Activated CD4-positive, alpha-beta memory T cell treated with anti-CD3 and anti-CD28 coated beads, Interleukin-2, amount 10 ng/mL, durations not matched to agents 7 days and 5 days (primary cell): ENCODE measurements around the gene DUSP10. TPM values are rescaled to one million over a fixed set of nuclear protein-coding genes. Genes with fewer than 3 reads are reported as not detected.
A peak's percentile ranks its signal among the peaks of the same experiment; 100 is the strongest.

ENCODE experiments used
- CTCF ChIA-PET: fragments of 350-600 bp; sonication (Branson Sonifier 250); formaldehyde crosslinking; loops from one replicate; lab custom pipeline; 2021; ENCODE audit warnings: antibody characterized with exemption, inconsistent platforms; lab: Charles Lee
- POLR2A ChIA-PET: fragments of 350-600 bp; sonication (Branson Sonifier 250); formaldehyde crosslinking; loops from one replicate; lab custom pipeline; 2021; ENCODE audit warnings: antibody characterized with exemption; lab: Charles Lee
- DNase-seq: peaks from one replicate; pipeline ENCODE4 v3.0.0-alpha.2; 2020
- H3K27ac Mint-ChIP-seq: one replicate; pipeline ENCODE4 v1.8.0; 2021; ENCODE audit warnings: mild to moderate bottlenecking, mixed read lengths
- H3K27me3 Mint-ChIP-seq: one replicate; pipeline ENCODE4 v1.8.0; 2021; ENCODE audit warnings: mixed read lengths
- H3K36me3 Mint-ChIP-seq: one replicate; pipeline ENCODE4 v1.8.0; 2021; ENCODE audit warnings: low read depth, mixed read lengths
- H3K4me1 Mint-ChIP-seq: one replicate; pipeline ENCODE4 v1.8.0; 2021; ENCODE audit warnings: mixed read lengths
- H3K4me3 Mint-ChIP-seq: one replicate; pipeline ENCODE4 v1.8.0; 2021; ENCODE audit warnings: mild to moderate bottlenecking, mixed read lengths
- H3K9me3 Mint-ChIP-seq: one replicate; pipeline ENCODE4 v1.8.0; 2021; ENCODE audit warnings: mixed read lengths
- total RNA-seq, 2 experiments: library from RNA; stranded (reverse); gene quantifications; one replicate each; pipeline ENCODE4 v1.2.3, GENCODE V29; 2021

Gene DUSP10
- 10 to 100 TPM; 18.8 to 20.5 TPM for total RNA-seq

DNA sequence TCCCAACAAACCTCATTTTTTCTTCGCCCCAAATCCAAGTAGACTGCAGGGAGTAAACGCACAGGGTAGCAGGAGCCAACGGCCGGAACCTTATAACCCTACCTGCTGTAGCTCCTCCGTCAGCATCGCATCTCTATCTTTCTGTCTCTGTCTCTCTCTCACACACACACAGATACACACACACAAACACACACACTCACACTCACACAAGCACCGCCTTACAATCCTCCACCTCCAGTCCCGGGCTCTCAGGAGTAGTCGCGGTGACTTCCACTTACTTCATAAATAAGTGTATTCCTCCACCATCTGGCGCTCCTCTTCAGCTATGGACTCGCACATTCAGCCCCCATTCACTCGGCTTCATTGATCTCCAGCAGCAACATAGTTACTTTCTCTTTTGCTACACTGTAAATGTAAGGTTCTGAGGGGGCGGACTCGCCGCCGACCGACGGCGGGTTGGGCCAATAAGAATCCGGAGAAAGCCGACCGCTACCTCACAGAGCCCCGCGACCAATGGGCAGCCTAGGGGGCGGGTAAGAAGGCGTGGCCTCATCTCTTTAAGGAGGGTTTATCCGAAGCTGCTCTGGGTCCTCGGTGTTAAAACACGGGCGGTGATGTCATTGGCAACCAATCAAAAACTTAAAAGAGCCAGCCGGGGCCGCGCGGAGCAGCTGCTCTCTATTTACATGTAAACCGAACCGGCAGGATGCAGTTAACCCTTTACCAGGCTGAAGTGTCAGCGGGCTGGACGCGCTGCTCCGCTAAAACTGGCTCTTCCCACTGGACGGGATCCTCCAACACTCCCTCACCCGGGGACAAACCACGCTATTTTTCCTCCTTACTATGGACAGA lies at the start of gene DUSP10:
DUSP10 (minus strand) TSS at position 387 of the 852 bp plus-strand sequence. CDS start 2,345 bp downstream, outside the sequence.
- peak; percentile 99 for DNase-seq
- ChIA-PET POLR2A (interaction anchor here (0.7 to 7.7 kb wide), 45 partner anchors 9 to 971 kb away, joined by 3 to 299 read pairs (median 4); partner anchors contain the start of gene BROX), CTCF (interaction anchor here (0.7 to 4.8 kb wide), 30 partner anchors 11 to 971 kb away, joined by 3 to 82 read pairs (median 4); partner anchors contain the start of genes AIDA and BROX)
- Mint-ChIP-seq H3K4me1 (peaks cover 11% of the 10 kb centered on the region), H3K4me3 (no peak within 1 kb of the TSS), H3K9me3 (no peaks in the 10 kb centered on the region), H3K27me3 (no peaks in the 10 kb centered on the region), H3K36me3 (no peaks in the 10 kb centered on the region), H3K27ac (peak within 1 kb of the TSS; percentile 82)

GRCh38 chr1:221788466-221788865 lies 46.6 kb upstream of the DUSP10 start:
- no peaks in the 10 kb centered on the region for H3K9me3 Mint-ChIP-seq
- no peak overlapping the region for H3K4me3 Mint-ChIP-seq
- POLR2A ChIA-PET, result interaction anchor here (1.5 to 1.6 kb wide), 3 partner anchors 9 to 47 kb away, joined by 4 read pairs; partner anchors contain the start of gene DUSP10
- H3K4me1 Mint-ChIP-seq, result peaks cover 20% of the 10 kb centered on the region
- DNase-seq, result no peak
- CTCF ChIA-PET, result interaction anchor here (0.8 kb wide), 1 partner anchor 48 kb away, joined by 3 read pairs; no protein-coding TSS in a partner anchor
- H3K27ac Mint-ChIP-seq, result no peak overlapping the region
- H3K27me3 Mint-ChIP-seq, result no peaks in the 10 kb centered on the region
- no peaks in the 10 kb centered on the region for H3K36me3 Mint-ChIP-seq

GRCh38 chr1:221786647-221787046 lies 44.8 kb upstream of the DUSP10 start:
- Mint-ChIP-seq H3K4me3 (no peak overlapping the region), H3K9me3 (no peaks in the 10 kb centered on the region), H3K27ac (no peak overlapping the region), H3K4me1 (peaks cover 33% of the 10 kb centered on the region), H3K27me3 (no peaks in the 10 kb centered on the region), H3K36me3 (no peaks in the 10 kb centered on the region)
- DNase-seq, result no peak
- ChIA-PET CTCF (no interaction called here), POLR2A (no interaction called here)

GRCh38 chr1:221783936-221784335 lies 42.0 kb upstream of the DUSP10 start:
- Mint-ChIP-seq H3K27me3 (no peaks in the 10 kb centered on the region), H3K9me3 (no peaks in the 10 kb centered on the region), H3K36me3 (peaks cover 2% of the 10 kb centered on the region), H3K27ac (peak overlapping the region; percentile 66), H3K4me1 (peaks cover 57% of the 10 kb centered on the region), H3K4me3 (no peak overlapping the region)
- ChIA-PET POLR2A (interaction anchor here (0.7 to 3.7 kb wide), 5 partner anchors 41 to 306 kb away, joined by 3 to 18 read pairs (median 12); partner anchors contain the start of gene DUSP10), CTCF (no interaction called here)
- no peak for DNase-seq

DNA sequence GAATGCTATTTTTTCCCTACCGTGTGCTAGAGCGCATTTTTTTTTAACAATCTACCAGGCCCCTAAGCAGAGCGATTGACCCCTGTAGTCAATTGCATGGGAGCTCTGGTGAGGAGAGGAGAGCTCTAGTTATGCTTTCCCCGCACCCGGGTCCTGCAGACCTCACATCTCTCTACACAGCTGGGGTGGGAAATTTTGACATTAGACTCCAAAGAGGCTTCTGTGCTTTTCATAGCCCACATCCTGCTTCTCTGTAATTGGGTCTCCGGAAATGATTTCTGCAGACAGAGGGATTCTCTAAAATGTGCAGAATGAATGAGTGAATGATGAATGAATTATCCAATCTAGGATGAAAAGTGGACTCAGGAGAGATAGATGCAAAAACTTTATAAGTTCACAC lies 41.5 kb upstream of the DUSP10 start:
- CTCF ChIA-PET, result interaction anchor here (1.3 kb wide), 1 partner anchor 10 kb away, joined by 4 read pairs; no protein-coding TSS in a partner anchor
- Mint-ChIP-seq H3K9me3 (no peaks in the 10 kb centered on the region), H3K27me3 (no peaks in the 10 kb centered on the region), H3K4me3 (peak overlapping the region; percentile 39), H3K4me1 (peaks cover 62% of the 10 kb centered on the region), H3K27ac (peak overlapping the region; percentile 66), H3K36me3 (peaks cover 2% of the 10 kb centered on the region)
- POLR2A ChIA-PET, result interaction anchor here (0.7 to 3.7 kb wide), 5 partner anchors 41 to 306 kb away, joined by 3 to 18 read pairs (median 12); partner anchors contain the start of gene DUSP10
- DNase-seq, result no peak

- peak overlapping the region; percentile 66 for H3K27ac Mint-ChIP-seq
- CTCF ChIA-PET, result interaction anchor here (1.3 kb wide), 1 partner anchor 9 kb away, joined by 4 read pairs; no protein-coding TSS in a partner anchor
- peaks cover 66% of the 10 kb centered on the region for H3K4me1 Mint-ChIP-seq
- no peak for DNase-seq
- no peaks in the 10 kb centered on the region for H3K27me3 Mint-ChIP-seq
- POLR2A ChIA-PET, result interaction anchor here (2.4 to 3.7 kb wide), 3 partner anchors 40 to 70 kb away, joined by 12 to 18 read pairs (median 18); partner anchors contain the start of gene DUSP10
- peaks cover 2% of the 10 kb centered on the region for H3K36me3 Mint-ChIP-seq
- no peaks in the 10 kb centered on the region for H3K9me3 Mint-ChIP-seq
- peak overlapping the region; percentile 39 for H3K4me3 Mint-ChIP-seq
Observed at GRCh38 chr1:221782970-221783369, 41.1 kb upstream of the DUSP10 start.

DNA sequence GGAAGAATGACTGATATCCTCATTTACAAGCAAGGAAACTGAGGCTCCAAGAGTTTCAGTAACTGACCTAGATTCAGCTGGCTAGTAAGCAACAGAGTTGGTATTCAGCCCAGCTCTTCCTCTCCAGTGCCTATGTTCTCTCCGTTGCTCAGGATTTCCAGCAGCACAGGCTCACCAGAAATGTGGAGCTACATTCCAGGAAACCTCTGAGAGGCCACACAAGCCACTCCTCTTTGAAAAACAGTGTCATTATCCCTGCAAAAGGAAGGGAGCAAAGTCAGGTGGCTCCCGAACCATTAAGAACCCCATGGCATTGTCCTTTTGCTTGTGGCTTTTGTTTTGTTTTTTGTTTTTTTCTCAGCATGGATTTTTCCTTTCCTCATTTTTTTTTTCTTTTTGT lies 40.6 kb upstream of the DUSP10 start:
- Mint-ChIP-seq H3K27me3 (no peaks in the 10 kb centered on the region), H3K9me3 (no peaks in the 10 kb centered on the region), H3K36me3 (peaks cover 2% of the 10 kb centered on the region), H3K4me1 (peaks cover 71% of the 10 kb centered on the region), H3K27ac (no peak overlapping the region), H3K4me3 (no peak overlapping the region)
- ChIA-PET POLR2A (interaction anchor here (2.4 to 3.7 kb wide), 3 partner anchors 40 to 70 kb away, joined by 12 to 18 read pairs (median 18); partner anchors contain the start of gene DUSP10), CTCF (interaction anchor here (0.7 to 1.3 kb wide), 2 partner anchors 9 to 55 kb away, joined by 3 to 4 read pairs; no protein-coding TSS in a partner anchor)
- no peak for DNase-seq

DNA sequence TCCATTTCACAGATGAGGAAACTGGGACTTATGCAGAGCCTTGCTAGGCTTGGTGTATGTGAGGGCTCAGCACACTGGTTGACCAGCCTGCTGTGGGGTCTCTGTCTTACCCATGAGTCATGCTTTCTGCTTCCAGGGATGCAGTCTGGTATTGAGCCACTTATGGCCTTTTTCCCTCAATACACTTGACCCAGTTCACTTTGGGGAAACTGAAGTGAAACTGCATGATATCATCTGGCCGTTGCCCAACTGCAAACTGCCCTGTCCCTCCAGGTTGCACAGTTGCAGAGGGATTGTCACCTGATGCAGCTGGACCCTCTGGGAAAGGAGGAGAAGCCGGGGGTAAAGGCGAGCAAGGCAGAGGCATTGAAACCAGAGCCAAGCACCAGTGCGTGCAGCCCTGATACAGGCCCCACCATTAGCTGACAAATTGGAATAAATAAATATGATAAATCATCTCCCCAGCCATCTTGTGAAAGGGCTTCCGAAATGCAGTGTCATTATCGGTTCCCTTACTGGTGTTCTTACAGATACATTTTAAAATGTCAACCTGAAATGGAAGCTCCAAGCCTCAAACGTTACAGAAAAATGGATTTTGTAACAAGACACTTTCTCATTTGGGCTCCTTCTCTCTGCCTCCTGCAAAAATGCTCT lies 39.3 kb upstream of the DUSP10 start:
- H3K4me1 Mint-ChIP-seq, result peaks cover 84% of the 10 kb centered on the region
- H3K27ac Mint-ChIP-seq, result no peak overlapping the region
- ChIA-PET CTCF (no interaction called here), POLR2A (interaction anchor here (1.1 to 3.8 kb wide), 3 partner anchors 38 to 69 kb away, joined by 4 to 20 read pairs (median 5); partner anchors contain the start of gene DUSP10)
- DNase-seq, result no peak
- no peak overlapping the region for H3K4me3 Mint-ChIP-seq
- H3K36me3 Mint-ChIP-seq, result peaks cover 2% of the 10 kb centered on the region
- no peaks in the 10 kb centered on the region for H3K9me3 Mint-ChIP-seq
- H3K27me3 Mint-ChIP-seq, result no peaks in the 10 kb centered on the region

DNA sequence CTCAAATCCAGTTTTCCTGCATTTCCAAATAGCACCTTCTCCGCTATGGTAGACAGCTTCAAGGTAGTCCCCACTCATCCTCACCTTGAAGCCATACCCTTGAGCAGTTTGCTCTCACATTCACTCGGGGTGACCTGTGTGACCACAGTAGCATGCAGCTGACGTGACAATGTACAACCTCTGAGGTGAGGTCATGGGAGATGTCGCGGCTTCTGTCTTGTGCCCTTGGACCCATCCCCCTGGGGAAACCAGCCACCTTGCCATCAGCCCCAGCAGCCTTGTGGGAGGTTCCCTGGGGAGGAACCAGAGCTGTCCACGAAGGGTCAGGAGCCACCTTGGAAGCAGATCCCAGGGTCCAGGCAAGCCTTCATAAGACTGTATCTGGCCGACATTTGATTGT lies 38.3 kb upstream of the DUSP10 start:
- Mint-ChIP-seq H3K36me3 (peaks cover 2% of the 10 kb centered on the region), H3K4me1 (peaks cover 94% of the 10 kb centered on the region), H3K27ac (peak overlapping the region; percentile 16), H3K9me3 (no peaks in the 10 kb centered on the region), H3K27me3 (no peaks in the 10 kb centered on the region), H3K4me3 (no peak overlapping the region)
- POLR2A ChIA-PET, result interaction anchor here (0.9 to 3.9 kb wide), 3 partner anchors 38 to 68 kb away, joined by 4 to 28 read pairs (median 20); partner anchors contain the start of gene DUSP10
- CTCF ChIA-PET, result no interaction called here
- DNase-seq, result no peak

GRCh38 chr1:221779771-221780170 lies 37.9 kb upstream of the DUSP10 start:
- no peaks in the 10 kb centered on the region for H3K9me3 Mint-ChIP-seq
- no peaks in the 10 kb centered on the region for H3K27me3 Mint-ChIP-seq
- H3K4me3 Mint-ChIP-seq, result no peak overlapping the region
- H3K27ac Mint-ChIP-seq, result no peak overlapping the region
- H3K36me3 Mint-ChIP-seq, result peaks cover 2% of the 10 kb centered on the region
- H3K4me1 Mint-ChIP-seq, result peaks cover 93% of the 10 kb centered on the region
- ChIA-PET CTCF (no interaction called here), POLR2A (interaction anchor here (0.9 to 3.9 kb wide), 7 partner anchors 10 to 67 kb away, joined by 4 to 28 read pairs (median 7); partner anchors contain the start of gene DUSP10)
- DNase-seq, result no peak

DNA sequence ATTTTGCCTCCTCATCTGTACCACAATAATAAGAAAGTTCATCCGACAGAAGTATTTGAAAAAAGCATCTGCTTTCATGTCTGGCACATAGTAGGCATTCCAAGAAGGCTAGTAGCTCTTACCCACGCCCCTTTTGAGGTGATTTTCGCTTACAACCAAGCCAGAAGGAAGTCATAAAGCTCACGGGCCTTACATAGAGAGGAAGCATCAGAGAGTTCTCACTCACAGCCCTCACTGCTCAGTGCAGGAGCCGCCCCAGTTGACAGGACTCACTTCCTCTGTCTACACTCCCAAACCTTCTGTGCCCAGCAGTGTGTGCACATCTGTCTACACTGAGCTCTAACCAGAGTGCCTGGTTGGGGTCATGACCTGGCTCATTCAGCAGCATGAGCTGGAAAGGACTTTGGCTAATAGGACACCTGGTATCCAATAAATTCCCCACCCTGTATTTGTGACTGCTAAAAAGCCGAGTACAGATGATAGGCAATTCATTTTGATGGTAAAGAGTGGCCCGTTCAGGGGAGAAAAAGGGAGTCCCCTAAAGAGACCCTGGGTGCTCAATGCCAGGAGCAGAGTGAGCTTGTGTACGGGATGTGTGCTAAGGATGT lies 36.8 kb upstream of the DUSP10 start:
- H3K9me3 Mint-ChIP-seq, result no peaks in the 10 kb centered on the region
- H3K4me3 Mint-ChIP-seq, result peak overlapping the region; percentile 28
- H3K4me1 Mint-ChIP-seq, result peaks cover 86% of the 10 kb centered on the region
- H3K27ac Mint-ChIP-seq, result peak overlapping the region; percentile 91
- no peaks in the 10 kb centered on the region for H3K27me3 Mint-ChIP-seq
- DNase-seq, result peak; percentile 67
- CTCF ChIA-PET, result interaction anchor here (1.6 to 1.7 kb wide), 2 partner anchors 37 to 66 kb away, joined by 3 to 7 read pairs; partner anchors contain the start of gene DUSP10
- POLR2A ChIA-PET, result interaction anchor here (0.9 to 3.9 kb wide), 12 partner anchors 11 to 71 kb away, joined by 3 to 29 read pairs (median 6); partner anchors contain the start of gene DUSP10
- H3K36me3 Mint-ChIP-seq, result peaks cover 2% of the 10 kb centered on the region
